ENCODE measurements around the gene RNF217. TPM values are rescaled to one million over a fixed set of nuclear protein-coding genes. Genes with fewer than 3 reads are reported as not detected.

RNF217 gene
- total RNA-seq, 2 donors from 2014 or later, result 10.5 to 18.7 TPM

GRCh38 chr6:125046107-125046925 is 84.1 kb downstream of the RNF217 start:
- ATAC-seq, result no peak
- Histone ChIP-seq H3K27ac (no peak overlapping the region), H3K4me3 (no peak overlapping the region), H3K4me1 (no peaks in the 10 kb centered on the region), H3K27me3 (no peaks in the 10 kb centered on the region), H3K36me3 (replicated peaks in 1 of 2; ENCODE audit: insufficient read depth in 1 of 2, low read depth in 2 of 2) (no peaks in the 10 kb centered on the region), H3K9me3 (no peaks in the 10 kb centered on the region)
- WGBS, 2 donors, result 91% methylated on average over 7 of the region's 7 CpGs
- intact Hi-C loops (cut with DNase I), result no loop called here
- TF ChIP-seq POLR2A (IDR thresholded peaks at IDR 0.05) (no peak), CTCF (IDR thresholded peaks at IDR 0.05) (no peak)
- DNase-seq, result no peak

GRCh38 chr6:125048274-125048673 is 86.0 kb downstream of the RNF217 start:
- DNase-seq, result no peak
- TF ChIP-seq POLR2A (IDR thresholded peaks at IDR 0.05), result no peak
- TF ChIP-seq CTCF (IDR thresholded peaks at IDR 0.05), result no peak
- ATAC-seq, result no peak
- WGBS, 2 donors, result 36 to 54% methylated on average over 2 of the region's 2 CpGs
- Histone ChIP-seq H3K4me1 (no peaks in the 10 kb centered on the region), H3K27ac (no peak overlapping the region), H3K36me3 (replicated peaks in 1 of 2; ENCODE audit: insufficient read depth in 1 of 2, low read depth in 2 of 2) (no peaks in the 10 kb centered on the region), H3K4me3 (no peak overlapping the region), H3K27me3 (no peaks in the 10 kb centered on the region), H3K9me3 (no peaks in the 10 kb centered on the region)
- intact Hi-C loops (cut with DNase I), result no loop called here

- WGBS, 2 donors, result 51% methylated on average over 4 of the region's 4 CpGs
- intact Hi-C loops (cut with DNase I), result no loop called here
- H3K36me3 ChIP-seq (replicated peaks in 1 of 2; ENCODE audit: insufficient read depth in 1 of 2, low read depth in 2 of 2), result no peaks in the 10 kb centered on the region
- H3K9me3 ChIP-seq, result no peaks in the 10 kb centered on the region
- H3K4me3 ChIP-seq, result no peak overlapping the region
- H3K4me1 ChIP-seq, result no peaks in the 10 kb centered on the region
- no peak for ATAC-seq
- TF ChIP-seq CTCF (IDR thresholded peaks at IDR 0.05) (no peak), POLR2A (IDR thresholded peaks at IDR 0.05) (no peak)
- no peak overlapping the region for H3K27ac ChIP-seq
- H3K27me3 ChIP-seq, result no peaks in the 10 kb centered on the region
- no peak for DNase-seq
These were observed 88.6 kb downstream of the RNF217 start for GRCh38 chr6:125050663-125051318.

- Histone ChIP-seq H3K27me3 (no peaks in the 10 kb centered on the region), H3K36me3 (replicated peaks in 1 of 2; ENCODE audit: insufficient read depth in 1 of 2, low read depth in 2 of 2) (no peaks in the 10 kb centered on the region), H3K4me1 (no peaks in the 10 kb centered on the region), H3K27ac (no peak overlapping the region), H3K9me3 (no peaks in the 10 kb centered on the region), H3K4me3 (no peak overlapping the region)
- ATAC-seq, result no peak
- no peak for DNase-seq
- TF ChIP-seq CTCF (IDR thresholded peaks at IDR 0.05) (no peak), POLR2A (IDR thresholded peaks at IDR 0.05) (no peak)
- 97% methylated on average over 2 of the region's 2 CpGs for WGBS, 2 donors
- intact Hi-C loops (cut with DNase I), result no loop called here
These were observed 91.6 kb downstream of the RNF217 start for GRCh38 chr6:125053809-125054208.

Data from body of pancreas (tissue), 4 donors.